SK-N-SH (cell line): ENCODE results near the gene MAK.

ENCODE experiments used
- CHD2 ChIP-seq: fragments of 150-350 bp; IDR thresholded peaks from 2 replicates; pipeline ENCODE4 v1.6.1; 2018; ENCODE audit warnings: low read length; ENCODE audit not compliant: partially characterized antibody
- EP300 ChIP-seq, 2 experiments: IDR thresholded peaks; 2 replicates each; pipeline versions ENCODE4 v1.4.0 to v1.6.1; 2012; ENCODE audit warnings: borderline replicate concordance in 1 of 2, low read depth in 1 of 2, low read length in 1 of 2
- NFIC ChIP-seq: IDR thresholded peaks from 2 replicates; pipeline ENCODE4 v1.4.0; 2012; ENCODE audit warnings: borderline replicate concordance
- POLR2AphosphoS5 ChIP-seq: IDR thresholded peaks from 2 replicates; pipeline ENCODE4 v1.6.1; 2012; ENCODE audit warnings: low read depth, low read length
- TCF12 ChIP-seq: IDR thresholded peaks from 2 replicates; pipeline ENCODE4 v1.4.0; 2012
- TF ChIP-seq, protein P1 (sequence below): fragments of 200-600 bp; sonication (generic); IDR thresholded peaks from 2 replicates; pipeline ENCODE4 v1.6.1; 2017; ENCODE audit warnings: antibody characterized with exemption, mild to moderate bottlenecking, moderate library complexity

GRCh38 chr6:10882657-10883171 lies 44.4 kb upstream of the MAK start:
- TF ChIP-seq POLR2AphosphoS5 = no peak
- TF ChIP-seq, protein P1, sequence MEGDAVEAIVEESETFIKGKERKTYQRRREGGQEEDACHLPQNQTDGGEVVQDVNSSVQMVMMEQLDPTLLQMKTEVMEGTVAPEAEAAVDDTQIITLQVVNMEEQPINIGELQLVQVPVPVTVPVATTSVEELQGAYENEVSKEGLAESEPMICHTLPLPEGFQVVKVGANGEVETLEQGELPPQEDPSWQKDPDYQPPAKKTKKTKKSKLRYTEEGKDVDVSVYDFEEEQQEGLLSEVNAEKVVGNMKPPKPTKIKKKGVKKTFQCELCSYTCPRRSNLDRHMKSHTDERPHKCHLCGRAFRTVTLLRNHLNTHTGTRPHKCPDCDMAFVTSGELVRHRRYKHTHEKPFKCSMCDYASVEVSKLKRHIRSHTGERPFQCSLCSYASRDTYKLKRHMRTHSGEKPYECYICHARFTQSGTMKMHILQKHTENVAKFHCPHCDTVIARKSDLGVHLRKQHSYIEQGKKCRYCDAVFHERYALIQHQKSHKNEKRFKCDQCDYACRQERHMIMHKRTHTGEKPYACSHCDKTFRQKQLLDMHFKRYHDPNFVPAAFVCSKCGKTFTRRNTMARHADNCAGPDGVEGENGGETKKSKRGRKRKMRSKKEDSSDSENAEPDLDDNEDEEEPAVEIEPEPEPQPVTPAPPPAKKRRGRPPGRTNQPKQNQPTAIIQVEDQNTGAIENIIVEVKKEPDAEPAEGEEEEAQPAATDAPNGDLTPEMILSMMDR = no peak
- TF ChIP-seq EP300 (IDR thresholded peaks at IDR 0.05; ENCODE audit: borderline replicate concordance in 1 of 2, low read depth in 1 of 2, low read length in 1 of 2) = no peak
- TF ChIP-seq CHD2 = no peak
- no peak for TF ChIP-seq TCF12
- no peak for TF ChIP-seq NFIC
